H1 (cell line): ENCODE results near the gene POLR3K. TPM values are rescaled to one million over a fixed set of nuclear protein-coding genes. Genes with fewer than 3 reads are reported as not detected.

Experiments
- CREB1 ChIP-seq: IDR thresholded peaks from 2 replicates; pipeline ENCODE4 v1.6.1; 2012; ENCODE audit warnings: inconsistent platforms
- TAF7 ChIP-seq: optimal IDR thresholded peaks from 2 replicates; pipeline ENCODE3; 2011; ENCODE audit warnings: low read depth, mild to moderate bottlenecking, inconsistent platforms, low read length, moderate library complexity, borderline replicate concordance
- ZNF274 ChIP-seq: IDR thresholded peaks from 2 replicates; pipeline ENCODE4 v1.7.0; 2012; ENCODE audit warnings: low read length, borderline replicate concordance; ENCODE audit errors: extremely low read depth
- polyA plus RNA-seq, 7 experiments: library from polyadenylated mRNA; depleted of rRNA in 3 of 7; stranded (reverse) in 5 of 7; unstranded in 2 of 7; fragments of >200 nt in 5 of 7; fragments of 200-250 nt in 2 of 7; gene quantifications; 1 replicate in 5 of 7; 2 replicates in 1 of 7; 4 replicates in 1 of 7; pipeline versions ENCODE4 v1.2.1 to v1.2.3, GENCODE V29; 2011 to 2013; ENCODE audit warnings: missing spikeins in 2 of 7, mixed read lengths in 2 of 7
- total RNA-seq: library from RNA; stranded (reverse); fragmentation: NEBNext Ultra II Directional; extraction: Animal tissue kit (Norgen Biotek cat#: 25700); gene quantifications from 2 replicates; pipeline ENCODE4 v1.2.1, GENCODE V29; 2021
- TF ChIP-seq, protein P1 (sequence below): fragments of 300-600 bp; sonication (generic); IDR thresholded peaks from 2 replicates; pipeline ENCODE4 v1.7.1; 2012; ENCODE audit warnings: low read length, moderate library complexity, mild to moderate bottlenecking, inconsistent platforms; ENCODE audit not compliant: insufficient replicate concordance

The POLR3K gene
- total and polyA plus RNA-seq, 2 of the 8 experiments (the other 6 are each of a cell fraction or from before 2014, with no cell fraction given) = 45.4 to 80.5 TPM

DNA sequence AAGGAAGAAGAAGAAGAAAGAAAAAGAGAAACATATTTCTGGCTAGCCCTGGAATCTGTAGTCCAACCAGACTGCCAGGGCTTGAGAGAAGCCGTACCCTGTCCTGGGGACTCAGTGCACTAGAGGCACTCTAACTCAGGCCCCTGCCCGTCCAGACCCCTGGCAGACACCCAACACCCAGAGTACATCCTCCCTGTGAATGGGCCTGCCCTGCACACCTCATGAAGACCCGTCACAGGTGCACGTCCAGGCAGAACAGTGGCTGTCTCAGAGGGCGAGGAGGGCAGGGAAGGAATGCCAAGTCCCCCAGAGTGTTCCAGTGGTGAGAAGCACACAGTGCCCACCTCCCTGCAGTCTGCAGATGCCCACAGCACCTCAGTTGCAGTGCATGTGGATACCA is 47.6 kb upstream of the POLR3K start (continued):
- TF ChIP-seq, protein P1, sequence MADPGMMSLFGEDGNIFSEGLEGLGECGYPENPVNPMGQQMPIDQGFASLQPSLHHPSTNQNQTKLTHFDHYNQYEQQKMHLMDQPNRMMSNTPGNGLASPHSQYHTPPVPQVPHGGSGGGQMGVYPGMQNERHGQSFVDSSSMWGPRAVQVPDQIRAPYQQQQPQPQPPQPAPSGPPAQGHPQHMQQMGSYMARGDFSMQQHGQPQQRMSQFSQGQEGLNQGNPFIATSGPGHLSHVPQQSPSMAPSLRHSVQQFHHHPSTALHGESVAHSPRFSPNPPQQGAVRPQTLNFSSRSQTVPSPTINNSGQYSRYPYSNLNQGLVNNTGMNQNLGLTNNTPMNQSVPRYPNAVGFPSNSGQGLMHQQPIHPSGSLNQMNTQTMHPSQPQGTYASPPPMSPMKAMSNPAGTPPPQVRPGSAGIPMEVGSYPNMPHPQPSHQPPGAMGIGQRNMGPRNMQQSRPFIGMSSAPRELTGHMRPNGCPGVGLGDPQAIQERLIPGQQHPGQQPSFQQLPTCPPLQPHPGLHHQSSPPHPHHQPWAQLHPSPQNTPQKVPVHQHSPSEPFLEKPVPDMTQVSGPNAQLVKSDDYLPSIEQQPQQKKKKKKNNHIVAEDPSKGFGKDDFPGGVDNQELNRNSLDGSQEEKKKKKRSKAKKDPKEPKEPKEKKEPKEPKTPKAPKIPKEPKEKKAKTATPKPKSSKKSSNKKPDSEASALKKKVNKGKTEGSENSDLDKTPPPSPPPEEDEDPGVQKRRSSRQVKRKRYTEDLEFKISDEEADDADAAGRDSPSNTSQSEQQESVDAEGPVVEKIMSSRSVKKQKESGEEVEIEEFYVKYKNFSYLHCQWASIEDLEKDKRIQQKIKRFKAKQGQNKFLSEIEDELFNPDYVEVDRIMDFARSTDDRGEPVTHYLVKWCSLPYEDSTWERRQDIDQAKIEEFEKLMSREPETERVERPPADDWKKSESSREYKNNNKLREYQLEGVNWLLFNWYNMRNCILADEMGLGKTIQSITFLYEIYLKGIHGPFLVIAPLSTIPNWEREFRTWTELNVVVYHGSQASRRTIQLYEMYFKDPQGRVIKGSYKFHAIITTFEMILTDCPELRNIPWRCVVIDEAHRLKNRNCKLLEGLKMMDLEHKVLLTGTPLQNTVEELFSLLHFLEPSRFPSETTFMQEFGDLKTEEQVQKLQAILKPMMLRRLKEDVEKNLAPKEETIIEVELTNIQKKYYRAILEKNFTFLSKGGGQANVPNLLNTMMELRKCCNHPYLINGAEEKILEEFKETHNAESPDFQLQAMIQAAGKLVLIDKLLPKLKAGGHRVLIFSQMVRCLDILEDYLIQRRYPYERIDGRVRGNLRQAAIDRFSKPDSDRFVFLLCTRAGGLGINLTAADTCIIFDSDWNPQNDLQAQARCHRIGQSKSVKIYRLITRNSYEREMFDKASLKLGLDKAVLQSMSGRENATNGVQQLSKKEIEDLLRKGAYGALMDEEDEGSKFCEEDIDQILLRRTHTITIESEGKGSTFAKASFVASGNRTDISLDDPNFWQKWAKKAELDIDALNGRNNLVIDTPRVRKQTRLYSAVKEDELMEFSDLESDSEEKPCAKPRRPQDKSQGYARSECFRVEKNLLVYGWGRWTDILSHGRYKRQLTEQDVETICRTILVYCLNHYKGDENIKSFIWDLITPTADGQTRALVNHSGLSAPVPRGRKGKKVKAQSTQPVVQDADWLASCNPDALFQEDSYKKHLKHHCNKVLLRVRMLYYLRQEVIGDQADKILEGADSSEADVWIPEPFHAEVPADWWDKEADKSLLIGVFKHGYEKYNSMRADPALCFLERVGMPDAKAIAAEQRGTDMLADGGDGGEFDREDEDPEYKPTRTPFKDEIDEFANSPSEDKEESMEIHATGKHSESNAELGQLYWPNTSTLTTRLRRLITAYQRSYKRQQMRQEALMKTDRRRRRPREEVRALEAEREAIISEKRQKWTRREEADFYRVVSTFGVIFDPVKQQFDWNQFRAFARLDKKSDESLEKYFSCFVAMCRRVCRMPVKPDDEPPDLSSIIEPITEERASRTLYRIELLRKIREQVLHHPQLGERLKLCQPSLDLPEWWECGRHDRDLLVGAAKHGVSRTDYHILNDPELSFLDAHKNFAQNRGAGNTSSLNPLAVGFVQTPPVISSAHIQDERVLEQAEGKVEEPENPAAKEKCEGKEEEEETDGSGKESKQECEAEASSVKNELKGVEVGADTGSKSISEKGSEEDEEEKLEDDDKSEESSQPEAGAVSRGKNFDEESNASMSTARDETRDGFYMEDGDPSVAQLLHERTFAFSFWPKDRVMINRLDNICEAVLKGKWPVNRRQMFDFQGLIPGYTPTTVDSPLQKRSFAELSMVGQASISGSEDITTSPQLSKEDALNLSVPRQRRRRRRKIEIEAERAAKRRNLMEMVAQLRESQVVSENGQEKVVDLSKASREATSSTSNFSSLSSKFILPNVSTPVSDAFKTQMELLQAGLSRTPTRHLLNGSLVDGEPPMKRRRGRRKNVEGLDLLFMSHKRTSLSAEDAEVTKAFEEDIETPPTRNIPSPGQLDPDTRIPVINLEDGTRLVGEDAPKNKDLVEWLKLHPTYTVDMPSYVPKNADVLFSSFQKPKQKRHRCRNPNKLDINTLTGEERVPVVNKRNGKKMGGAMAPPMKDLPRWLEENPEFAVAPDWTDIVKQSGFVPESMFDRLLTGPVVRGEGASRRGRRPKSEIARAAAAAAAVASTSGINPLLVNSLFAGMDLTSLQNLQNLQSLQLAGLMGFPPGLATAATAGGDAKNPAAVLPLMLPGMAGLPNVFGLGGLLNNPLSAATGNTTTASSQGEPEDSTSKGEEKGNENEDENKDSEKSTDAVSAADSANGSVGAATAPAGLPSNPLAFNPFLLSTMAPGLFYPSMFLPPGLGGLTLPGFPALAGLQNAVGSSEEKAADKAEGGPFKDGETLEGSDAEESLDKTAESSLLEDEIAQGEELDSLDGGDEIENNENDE = no peak
- TF ChIP-seq ZNF274 (no peak), CREB1 (no peak), TAF7 (no peak)
- TF ChIP-seq, all 59 proteins: peak for 0
